Gastroesophageal sphincter (tissue), 2 donors: ENCODE measurements around the gene GABRR2.

Source experiments
- EP300 ChIP-seq: sonication (generic); formaldehyde crosslinking; IDR thresholded peaks from one replicate; pipeline ENCODE4 v1.6.1; 2017; ENCODE audit warnings: antibody characterized with exemption, mild to moderate bottlenecking
- POLR2A ChIP-seq, 2 donors: fragments of 450-650 bp; IDR thresholded peaks; one replicate each; pipeline ENCODE4 v1.6.1; 2017; ENCODE audit warnings: antibody characterized with exemption in 2 of 2, mild to moderate bottlenecking in 2 of 2, moderate library complexity in 1 of 2

- TF ChIP-seq EP300 (no peak), POLR2A (IDR thresholded peaks at IDR 0.05) (no peak)
These were observed 20.1 kb upstream of the GABRR2 start for GRCh38 chr6:89335164-89335563.
